HL-60 (cell line): ENCODE results near the gene KCNK16.

Experiments
- DNase-seq, 2 experiments: peaks; one replicate each; pipeline ENCODE4 v3.0.0-alpha.2; 2010 to 2020; ENCODE audit warnings: low read depth in 1 of 2, low spot score in 1 of 2
- H3K27ac ChIP-seq: fragments of 250-450 bp; sonication (Bioruptor Pico); replicated peaks from 2 replicates; pipeline ENCODE4 v1.5.1; 2020; ENCODE audit warnings: mild to moderate bottlenecking, moderate library complexity
- H3K27me3 ChIP-seq: fragments of 250-450 bp; sonication (Bioruptor Pico); 2 replicates; pipeline ENCODE4 v1.5.1; 2021; ENCODE audit warnings: mild to moderate bottlenecking, moderate library complexity; ENCODE audit not compliant: insufficient read depth, poor library complexity, severe bottlenecking
- H3K4me3 ChIP-seq: replicated peaks from 2 replicates; pipeline ENCODE4 v1.5.1; 2011; ENCODE audit warnings: mild to moderate bottlenecking, control low read depth, low read length; ENCODE audit not compliant: insufficient read depth
- CTCF ChIP-seq: IDR thresholded peaks from one replicate; pipeline ENCODE4 v1.5.1; 2011; ENCODE audit warnings: low read length, control low read depth, inconsistent platforms; ENCODE audit not compliant: insufficient read depth
- GABPA ChIP-seq: IDR thresholded peaks from 2 replicates; pipeline ENCODE4 v1.6.1; 2012; ENCODE audit warnings: low read depth
- POLR2AphosphoS5 ChIP-seq: IDR thresholded peaks from 2 replicates; pipeline ENCODE4 v1.6.1; 2012; ENCODE audit warnings: low read depth
- SPI1 ChIP-seq: IDR thresholded peaks from 2 replicates; pipeline ENCODE4 v1.6.1; 2012; ENCODE audit warnings: low read depth, mild to moderate bottlenecking, borderline replicate concordance
- TF ChIP-seq, protein P1 (sequence below): IDR thresholded peaks from 2 replicates; pipeline ENCODE4 v1.6.1; 2012; ENCODE audit warnings: low read depth; ENCODE audit not compliant: insufficient replicate concordance

Gene KCNK16

DNA sequence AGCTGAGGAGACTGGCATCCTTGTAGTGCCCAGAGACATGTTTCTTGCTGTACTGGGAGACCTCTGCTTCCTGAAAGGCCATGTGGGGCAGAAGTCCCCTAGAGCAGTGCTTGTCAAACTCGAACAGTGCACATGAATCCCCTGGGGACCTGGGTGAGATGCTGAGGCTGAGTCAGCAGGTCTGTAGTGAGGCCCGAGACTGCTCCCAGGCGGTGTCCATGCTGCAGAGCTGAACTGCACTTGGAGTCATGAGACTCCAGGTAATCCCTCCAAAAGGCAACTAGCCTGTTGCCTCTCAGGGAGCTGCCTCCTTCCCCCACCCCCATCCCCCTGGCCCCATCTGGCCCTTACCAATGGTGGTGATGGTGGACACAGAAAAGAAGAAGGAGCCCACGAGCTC lies 12.0 kb downstream of the KCNK16 start:
- no peak for DNase-seq
- no peak overlapping the region for H3K4me3 ChIP-seq
- TF ChIP-seq, protein P1, sequence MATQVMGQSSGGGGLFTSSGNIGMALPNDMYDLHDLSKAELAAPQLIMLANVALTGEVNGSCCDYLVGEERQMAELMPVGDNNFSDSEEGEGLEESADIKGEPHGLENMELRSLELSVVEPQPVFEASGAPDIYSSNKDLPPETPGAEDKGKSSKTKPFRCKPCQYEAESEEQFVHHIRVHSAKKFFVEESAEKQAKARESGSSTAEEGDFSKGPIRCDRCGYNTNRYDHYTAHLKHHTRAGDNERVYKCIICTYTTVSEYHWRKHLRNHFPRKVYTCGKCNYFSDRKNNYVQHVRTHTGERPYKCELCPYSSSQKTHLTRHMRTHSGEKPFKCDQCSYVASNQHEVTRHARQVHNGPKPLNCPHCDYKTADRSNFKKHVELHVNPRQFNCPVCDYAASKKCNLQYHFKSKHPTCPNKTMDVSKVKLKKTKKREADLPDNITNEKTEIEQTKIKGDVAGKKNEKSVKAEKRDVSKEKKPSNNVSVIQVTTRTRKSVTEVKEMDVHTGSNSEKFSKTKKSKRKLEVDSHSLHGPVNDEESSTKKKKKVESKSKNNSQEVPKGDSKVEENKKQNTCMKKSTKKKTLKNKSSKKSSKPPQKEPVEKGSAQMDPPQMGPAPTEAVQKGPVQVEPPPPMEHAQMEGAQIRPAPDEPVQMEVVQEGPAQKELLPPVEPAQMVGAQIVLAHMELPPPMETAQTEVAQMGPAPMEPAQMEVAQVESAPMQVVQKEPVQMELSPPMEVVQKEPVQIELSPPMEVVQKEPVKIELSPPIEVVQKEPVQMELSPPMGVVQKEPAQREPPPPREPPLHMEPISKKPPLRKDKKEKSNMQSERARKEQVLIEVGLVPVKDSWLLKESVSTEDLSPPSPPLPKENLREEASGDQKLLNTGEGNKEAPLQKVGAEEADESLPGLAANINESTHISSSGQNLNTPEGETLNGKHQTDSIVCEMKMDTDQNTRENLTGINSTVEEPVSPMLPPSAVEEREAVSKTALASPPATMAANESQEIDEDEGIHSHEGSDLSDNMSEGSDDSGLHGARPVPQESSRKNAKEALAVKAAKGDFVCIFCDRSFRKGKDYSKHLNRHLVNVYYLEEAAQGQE = no peak
- TF ChIP-seq POLR2AphosphoS5 = no peak
- TF ChIP-seq GABPA = no peak
- no peak for TF ChIP-seq SPI1
- TF ChIP-seq CTCF = no peak
- H3K27ac ChIP-seq = no peak overlapping the region
- peaks cover 22% of the 10 kb centered on the region for H3K27me3 ChIP-seq

GRCh38 chr6:39309942-39310531 lies 12.5 kb downstream of the KCNK16 start:
- peak; percentile 40 to 69 for DNase-seq
- TF ChIP-seq SPI1 (no peak), GABPA (no peak), CTCF (peak; percentile 93)
- H3K4me3 ChIP-seq = no peak overlapping the region
- no peak overlapping the region for H3K27ac ChIP-seq
- peaks cover 22% of the 10 kb centered on the region for H3K27me3 ChIP-seq

DNA sequence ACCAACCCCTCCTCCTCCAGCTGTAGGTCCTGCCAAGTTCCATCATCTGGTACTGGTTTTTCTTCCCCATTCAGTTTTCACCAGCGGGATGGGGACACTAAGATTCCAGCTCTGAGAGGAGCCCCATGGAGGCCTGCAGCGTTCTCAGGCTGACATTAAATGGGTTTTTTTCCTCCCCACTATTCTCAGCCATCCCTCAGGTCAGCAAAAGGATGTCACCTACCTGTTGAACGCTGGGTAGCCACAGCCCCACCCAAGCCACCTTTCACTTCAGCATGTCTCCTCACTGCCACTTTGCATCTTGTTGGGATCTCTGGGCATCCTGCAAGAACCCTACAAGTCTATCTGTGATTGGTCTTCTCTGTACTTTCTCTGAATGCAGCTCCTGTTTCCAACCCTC lies 15.0 kb downstream of the KCNK16 start:
- TF ChIP-seq SPI1 (no peak), CTCF (no peak), GABPA (no peak), POLR2AphosphoS5 (no peak)
- TF ChIP-seq, protein P1 = no peak
- DNase-seq = no peak
- no peak overlapping the region for H3K4me3 ChIP-seq
- H3K27ac ChIP-seq = no peak overlapping the region
- peaks cover 2% of the 10 kb centered on the region for H3K27me3 ChIP-seq

- TF ChIP-seq GABPA (no peak), CTCF (no peak), POLR2AphosphoS5 (no peak), SPI1 (no peak)
- TF ChIP-seq, protein P1 = no peak
These were observed 17.6 kb downstream of the KCNK16 start for GRCh38 chr6:39304951-39305350.

More at GRCh38 chr6:39304951-39305350, 17.6 kb downstream of the KCNK16 start:
- DNase-seq = no peak
- H3K4me3 ChIP-seq = no peak overlapping the region
- no peak overlapping the region for H3K27ac ChIP-seq
- H3K27me3 ChIP-seq = no peaks in the 10 kb centered on the region
